HepG2 (cell line): ENCODE results near the gene ODAD4. TPM values are rescaled to one million over a fixed set of nuclear protein-coding genes. Genes with fewer than 3 reads are reported as not detected.

Source experiments
- BCLAF1 ChIP-seq: fragments of 450-650 bp; IDR thresholded peaks from 2 replicates; pipeline ENCODE4 v1.6.1; 2017; ENCODE audit warnings: mild to moderate bottlenecking
- BORCS8-MEF2B ChIP-seq: sonication (generic); formaldehyde crosslinking; IDR thresholded peaks from 2 replicates; pipeline ENCODE4 v1.8.0; 2022; ENCODE audit warnings: mild to moderate bottlenecking, missing genetic modification reagents
- FOXJ3 ChIP-seq: sonication (generic); formaldehyde crosslinking; IDR thresholded peaks from 2 replicates; pipeline ENCODE4 v1.4.0; 2020; ENCODE audit warnings: missing genetic modification reagents, mild to moderate bottlenecking, borderline replicate concordance
- GMEB1 ChIP-seq: sonication (generic); formaldehyde crosslinking; IDR thresholded peaks from 2 replicates; pipeline ENCODE4 v1.5.1; 2020; ENCODE audit warnings: missing genetic modification reagents, mild to moderate bottlenecking, borderline replicate concordance
- HOXA3 ChIP-seq: sonication (generic); formaldehyde crosslinking; IDR thresholded peaks from 2 replicates; pipeline ENCODE4 v1.5.0; 2020; ENCODE audit warnings: missing genetic modification reagents
- IKZF4 ChIP-seq: sonication (generic); formaldehyde crosslinking; IDR thresholded peaks from 2 replicates; pipeline ENCODE4 v1.5.1; 2020; ENCODE audit warnings: borderline replicate concordance, mild to moderate bottlenecking, low read depth, missing genetic modification reagents; ENCODE audit errors: not compliant biosample characterization
- JUND ChIP-seq: sonication (generic); formaldehyde crosslinking; IDR thresholded peaks from 2 replicates; pipeline ENCODE4 v1.8.0; 2022; ENCODE audit warnings: mild to moderate bottlenecking, missing genetic modification reagents
- NONO ChIP-seq, 2 experiments: fragments of 450-650 bp in 1 of 2; sonication (generic) in 1 of 2; formaldehyde crosslinking in 1 of 2; IDR thresholded peaks in 1 of 2; conservative IDR thresholded peaks in 1 of 2; 2 replicates each; pipeline versions ENCODE4 v1.6.1 to v1.8.0; 2017 to 2022; ENCODE audit warnings: mild to moderate bottlenecking in 1 of 2, missing genetic modification reagents in 1 of 2, moderate library complexity in 1 of 2
- PPARG ChIP-seq: conservative IDR thresholded peaks from 2 replicates; pipeline ENCODE4 v1.6.1; 2016; ENCODE audit warnings: missing biosample characterization, missing genetic modification reagents
- SP4 ChIP-seq: sonication (generic); formaldehyde crosslinking; IDR thresholded peaks from 2 replicates; pipeline ENCODE4 v1.8.1; 2023; ENCODE audit warnings: mild to moderate bottlenecking, missing genetic modification reagents
- ZFYVE20 ChIP-seq: sonication (generic); formaldehyde crosslinking; IDR thresholded peaks from 2 replicates; pipeline ENCODE4 v1.8.0; 2023; ENCODE audit warnings: low read depth, mild to moderate bottlenecking, moderate library complexity, missing genetic modification reagents, borderline replicate concordance
- ZGPAT ChIP-seq: IDR thresholded peaks from 2 replicates; pipeline ENCODE4 v1.6.1; 2016; ENCODE audit warnings: mild to moderate bottlenecking
- ZNF256 ChIP-seq: sonication (generic); formaldehyde crosslinking; conservative IDR thresholded peaks from 2 replicates; pipeline ENCODE4 v1.4.0; 2020; ENCODE audit warnings: missing genetic modification reagents
- ZNF274 ChIP-seq: sonication (generic); formaldehyde crosslinking; IDR thresholded peaks from 2 replicates; pipeline ENCODE4 v1.5.1; 2020; ENCODE audit warnings: mild to moderate bottlenecking, missing genetic modification reagents
- ZNF296 ChIP-seq: sonication (generic); formaldehyde crosslinking; conservative IDR thresholded peaks from 2 replicates; pipeline ENCODE4 v1.5.0; 2020; ENCODE audit warnings: mild to moderate bottlenecking, missing genetic modification reagents
- ZNF432 ChIP-seq: sonication (generic); formaldehyde crosslinking; IDR thresholded peaks from 2 replicates; pipeline ENCODE4 v1.5.0; 2020; ENCODE audit warnings: missing genetic modification reagents, mild to moderate bottlenecking, borderline replicate concordance
- ZNF44 ChIP-seq: sonication (generic); formaldehyde crosslinking; IDR thresholded peaks from 2 replicates; pipeline ENCODE4 v1.5.1; 2020; ENCODE audit warnings: mild to moderate bottlenecking, missing genetic modification reagents
- ZNF496 ChIP-seq: sonication (generic); formaldehyde crosslinking; IDR thresholded peaks from 2 replicates; pipeline ENCODE4 v1.8.1; 2023; ENCODE audit warnings: mild to moderate bottlenecking, moderate library complexity, missing genetic modification reagents; ENCODE audit not compliant: insufficient replicate concordance
- ZNF614 ChIP-seq: IDR thresholded peaks from 2 replicates; pipeline ENCODE4 v1.6.1; 2018; ENCODE audit warnings: missing biosample characterization, missing genetic modification reagents, inconsistent platforms, borderline replicate concordance
- ZNF770 ChIP-seq: sonication (generic); formaldehyde crosslinking; IDR thresholded peaks from 2 replicates; pipeline ENCODE4 v1.5.0; 2020; ENCODE audit warnings: mild to moderate bottlenecking, missing genetic modification reagents
- ZNF83 ChIP-seq: sonication (generic); formaldehyde crosslinking; IDR thresholded peaks from 2 replicates; pipeline ENCODE4 v1.4.0; 2020; ENCODE audit warnings: missing genetic modification reagents, mild to moderate bottlenecking, borderline replicate concordance
- polyA plus RNA-seq, 8 experiments: library from polyadenylated mRNA; depleted of rRNA in 3 of 8; stranded (reverse) in 7 of 8; unstranded in 1 of 8; fragments of >200 nt; fragmentation: Illumina TruSeq in 4 of 8; extraction: Trizol in 4 of 8; gene quantifications; 2 replicates each; pipeline versions ENCODE4 v1.2.1 to v1.2.3, GENCODE V29; 2011 to 2016; ENCODE audit warnings: low read depth in 4 of 8, missing spikeins in 1 of 8, mixed read lengths in 1 of 8; ENCODE audit not compliant: insufficient read depth in 1 of 8
- total RNA-seq, 5 experiments: library from RNA; depleted of rRNA; stranded (reverse); fragments of >200 nt; fragmentation: Illumina TruSeq; extraction: Trizol; gene quantifications; 2 replicates each; pipeline ENCODE4 v1.2.3, GENCODE V29; 2016; ENCODE audit warnings: low read depth in 1 of 5

The ODAD4 gene
- total and polyA plus RNA-seq, 2 of the 13 experiments (the other 11 are each of a cell fraction or from before 2014, with no cell fraction given) = 0.48 to 0.53 TPM

- TF ChIP-seq ZGPAT (CRISPR knock-in tag) (0 out of 2 replicates have a peak, but pooled peaks have one; percentile 15), ZNF496 (no peak), ZNF770 (CRISPR knock-in tag) (no peak), ZNF614 (CRISPR knock-in tag) (peak; percentile 19; the same call in 1 of the 2 replicates), ZNF274 (no peak; the same call in 1 of the 2 replicates), ZNF44 (CRISPR knock-in tag) (no peak; the same call in 1 of the 2 replicates), ZNF432 (CRISPR knock-in tag) (no peak), BCLAF1 (no peak), NONO (IDR thresholded peaks at IDR 0.05) (no peak), NONO (CRISPR knock-in tag; conservative IDR thresholded peaks at IDR 0.05) (no peak), SP4 (CRISPR knock-in tag) (0 out of 2 replicates have a peak, but pooled peaks have one; percentile 3), HOXA3 (peak; percentile 44; the same call in 1 of the 2 replicates), JUND (CRISPR knock-in tag) (no peak; the same call in 1 of the 2 replicates), PPARG (no peak), ZNF83 (CRISPR knock-in tag) (no peak), ZNF296 (CRISPR knock-in tag) (no peak), ZNF256 (CRISPR knock-in tag) (no peak), ZFYVE20 (CRISPR knock-in tag) (no peak), IKZF4 (peak; percentile 76), GMEB1 (CRISPR knock-in tag) (peak; percentile 8; the same call in 1 of the 2 replicates), FOXJ3 (CRISPR knock-in tag) (no peak), BORCS8-MEF2B (CRISPR knock-in tag) (peak; percentile 59)
Observed at GRCh38 chr17:41919165-41919817, 11.1 kb upstream of the ODAD4 start (continued).
